ENCODE data around the gene TIAM2. TPM values are rescaled to one million over a fixed set of nuclear protein-coding genes. Genes with fewer than 3 reads are reported as not detected.

The TIAM2 gene
- total RNA-seq, 4 donors from 2014 or later: 9.2 to 18.2 (median 11.4) TPM

DNA sequence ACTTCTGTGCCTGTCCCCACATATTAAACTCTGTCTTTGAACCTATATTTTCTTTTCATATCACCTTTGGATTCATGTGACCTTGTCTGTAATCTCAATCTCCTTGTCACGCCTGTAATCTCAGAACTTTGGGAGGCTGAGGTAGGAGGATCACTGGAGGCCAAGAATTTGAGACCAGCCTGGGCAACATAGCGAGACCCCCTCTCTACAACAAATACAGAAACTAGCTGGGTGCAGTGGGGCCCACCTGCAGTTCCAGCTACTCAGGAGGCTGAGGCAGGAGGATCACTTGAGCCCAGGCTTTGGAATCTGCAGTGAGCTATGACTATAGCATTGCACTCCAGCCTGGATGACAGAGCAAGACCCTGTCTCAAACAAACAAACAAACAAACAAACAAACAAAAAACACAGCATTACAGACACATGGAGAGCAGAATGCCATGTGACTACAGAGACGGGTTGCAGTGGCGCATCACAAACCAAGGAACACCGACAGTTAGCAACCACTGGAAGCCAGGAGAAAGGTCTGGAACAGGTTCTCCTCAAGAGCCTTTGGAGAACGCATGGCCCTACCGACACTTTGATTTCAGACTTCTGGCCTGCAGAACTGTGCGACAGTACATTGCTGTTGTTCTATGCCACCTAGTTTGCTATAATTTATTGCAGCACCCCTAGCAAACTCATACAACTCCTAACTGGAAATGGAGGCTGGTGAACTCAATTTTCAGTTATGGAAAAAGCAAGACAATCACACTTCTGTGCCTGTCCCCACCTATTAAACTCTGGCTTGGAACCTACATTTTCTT is 14.6 kb upstream of the TIAM2 start:
- DNase-seq (ENCODE audit: low spot score in 2 of 2): no peak
- Histone ChIP-seq H3K27ac (no peak overlapping the region), H3K4me3 (no peak overlapping the region), H3K36me3 (no peaks in the 10 kb centered on the region), H3K27me3 (no peaks in the 10 kb centered on the region), H3K9me3 (peaks cover 0 to 6% (median 0%) of the 10 kb centered on the region in 4 donors), H3K4me1 (no peaks in the 10 kb centered on the region)
- 95 to 96% methylated on average over 8 of the region's 8 CpGs for WGBS, 2 donors
- TF ChIP-seq EP300 (IDR thresholded peaks at IDR 0.05) (no peak), POLR2A (IDR thresholded peaks at IDR 0.05) (no peak)
- TF ChIP-seq, protein P1, sequence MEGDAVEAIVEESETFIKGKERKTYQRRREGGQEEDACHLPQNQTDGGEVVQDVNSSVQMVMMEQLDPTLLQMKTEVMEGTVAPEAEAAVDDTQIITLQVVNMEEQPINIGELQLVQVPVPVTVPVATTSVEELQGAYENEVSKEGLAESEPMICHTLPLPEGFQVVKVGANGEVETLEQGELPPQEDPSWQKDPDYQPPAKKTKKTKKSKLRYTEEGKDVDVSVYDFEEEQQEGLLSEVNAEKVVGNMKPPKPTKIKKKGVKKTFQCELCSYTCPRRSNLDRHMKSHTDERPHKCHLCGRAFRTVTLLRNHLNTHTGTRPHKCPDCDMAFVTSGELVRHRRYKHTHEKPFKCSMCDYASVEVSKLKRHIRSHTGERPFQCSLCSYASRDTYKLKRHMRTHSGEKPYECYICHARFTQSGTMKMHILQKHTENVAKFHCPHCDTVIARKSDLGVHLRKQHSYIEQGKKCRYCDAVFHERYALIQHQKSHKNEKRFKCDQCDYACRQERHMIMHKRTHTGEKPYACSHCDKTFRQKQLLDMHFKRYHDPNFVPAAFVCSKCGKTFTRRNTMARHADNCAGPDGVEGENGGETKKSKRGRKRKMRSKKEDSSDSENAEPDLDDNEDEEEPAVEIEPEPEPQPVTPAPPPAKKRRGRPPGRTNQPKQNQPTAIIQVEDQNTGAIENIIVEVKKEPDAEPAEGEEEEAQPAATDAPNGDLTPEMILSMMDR (IDR thresholded peaks at IDR 0.05): no peak

DNA sequence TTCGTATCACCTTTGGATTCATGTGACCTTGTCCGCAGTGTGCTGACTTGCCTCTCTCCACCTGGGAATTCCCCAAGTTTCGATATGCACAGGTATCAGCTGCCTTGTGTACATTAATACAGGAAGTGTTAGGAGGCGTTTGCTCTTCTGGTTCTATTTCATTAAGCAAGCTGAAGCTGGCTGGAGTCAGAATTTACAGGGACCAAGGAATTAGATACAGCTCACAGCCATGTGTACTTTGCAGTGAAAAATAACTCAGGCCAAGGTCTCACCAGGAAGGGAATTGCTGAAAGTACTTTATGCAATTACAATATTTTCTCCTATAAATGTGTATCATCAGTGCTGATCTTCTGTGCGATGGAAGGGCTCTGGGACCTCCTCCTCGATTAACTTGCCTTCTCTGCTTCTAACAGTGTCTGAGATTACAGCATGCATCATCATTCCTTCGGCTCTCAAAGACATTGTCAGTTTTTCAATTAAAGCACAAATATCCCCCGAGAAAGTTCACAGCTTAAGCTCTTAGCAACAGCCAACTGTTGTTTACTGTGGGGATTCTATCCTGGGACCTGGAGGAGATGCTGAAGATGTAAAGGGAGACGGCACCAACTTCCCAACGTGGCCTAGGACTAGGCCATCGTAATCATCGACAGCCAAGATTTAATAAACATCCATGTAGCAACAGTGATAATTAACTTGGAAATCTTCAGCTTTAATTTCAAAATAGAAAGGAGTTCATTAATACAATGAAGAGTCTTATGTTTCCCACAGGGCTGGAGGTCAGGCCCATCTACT is 13.8 kb upstream of the TIAM2 start:
- WGBS, 2 donors: 82 to 86% methylated on average over 12 of the region's 12 CpGs
- TF ChIP-seq POLR2A (IDR thresholded peaks at IDR 0.05) (no peak), EP300 (IDR thresholded peaks at IDR 0.05) (no peak)
- TF ChIP-seq, protein P1 (IDR thresholded peaks at IDR 0.05): no peak
- no peak for DNase-seq (ENCODE audit: low spot score in 2 of 2)

DNA sequence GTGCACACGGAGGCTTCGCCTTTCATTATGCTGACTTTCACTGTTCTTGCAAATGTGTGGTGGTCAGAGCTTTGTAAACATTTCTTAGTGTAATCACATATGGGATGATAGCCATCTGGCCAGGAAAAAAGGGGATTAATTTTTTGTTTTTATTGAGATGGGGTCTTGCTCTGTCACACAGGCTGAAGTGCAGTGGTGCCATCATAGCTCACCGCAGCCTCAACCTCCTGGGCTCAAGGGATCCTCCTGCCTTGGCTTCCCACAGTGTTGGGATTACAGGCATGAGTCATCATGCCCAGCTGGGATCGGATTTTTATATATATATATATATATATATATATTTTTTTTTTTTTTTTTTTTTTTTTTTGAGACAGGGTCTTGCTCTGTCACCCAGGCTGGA is 11.0 kb upstream of the TIAM2 start:
- Histone ChIP-seq H3K4me1 (no peaks in the 10 kb centered on the region), H3K4me3 (no peak overlapping the region), H3K9me3 (no peaks in the 10 kb centered on the region), H3K36me3 (peaks cover 0 to 6% (median 0%) of the 10 kb centered on the region in 3 donors), H3K27ac (no peak overlapping the region), H3K27me3 (no peaks in the 10 kb centered on the region)
- DNase-seq (ENCODE audit: low spot score in 2 of 2): no peak
- WGBS, 2 donors: 78 to 86% methylated on average over 4 of the region's 4 CpGs
- no peak for TF ChIP-seq EP300 (IDR thresholded peaks at IDR 0.05)
- TF ChIP-seq, protein P1 (IDR thresholded peaks at IDR 0.05): no peak

More for the DNA sequence above, 13.8 kb upstream of the TIAM2 start:
- peaks cover 0 to 6% (median 0%) of the 10 kb centered on the region in 4 donors for H3K9me3 ChIP-seq
- H3K27me3 ChIP-seq: no peaks in the 10 kb centered on the region
- no peak overlapping the region for H3K27ac ChIP-seq
- H3K4me3 ChIP-seq: no peak overlapping the region
- H3K4me1 ChIP-seq: no peaks in the 10 kb centered on the region
- no peaks in the 10 kb centered on the region for H3K36me3 ChIP-seq

DNA sequence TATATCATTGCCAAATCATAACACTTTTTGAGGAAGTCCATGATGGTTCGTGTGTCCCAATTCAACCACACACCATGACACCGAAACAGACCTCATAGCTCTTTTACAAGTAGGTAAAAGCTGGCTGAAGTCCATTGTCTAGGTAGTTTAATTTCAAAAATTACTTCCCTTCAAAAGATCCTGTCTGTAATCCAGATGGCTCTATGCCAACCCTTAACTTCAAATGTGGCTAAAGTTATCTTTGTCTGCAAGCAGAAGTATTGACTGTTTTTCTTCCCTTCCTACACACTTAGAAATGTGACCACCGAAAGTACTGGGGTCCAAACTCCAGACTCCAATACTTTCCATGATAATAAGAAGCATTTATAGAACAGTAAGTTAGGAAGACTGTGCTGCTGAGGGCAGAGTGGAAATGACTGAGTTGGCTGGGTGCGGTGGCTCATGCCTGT is 8.3 kb upstream of the TIAM2 start:
- 68 to 70% methylated on average over 4 of the region's 4 CpGs for WGBS, 2 donors
- Histone ChIP-seq H3K36me3 (peaks cover 0 to 16% (median 0%) of the 10 kb centered on the region in 3 donors), H3K9me3 (no peaks in the 10 kb centered on the region), H3K4me1 (no peaks in the 10 kb centered on the region), H3K27ac (no peak overlapping the region), H3K4me3 (no peak overlapping the region), H3K27me3 (no peaks in the 10 kb centered on the region)
- TF ChIP-seq, protein P1 (IDR thresholded peaks at IDR 0.05): no peak
- no peak for TF ChIP-seq POLR2A (IDR thresholded peaks at IDR 0.05)
- TF ChIP-seq EP300 (IDR thresholded peaks at IDR 0.05): no peak
- DNase-seq (ENCODE audit: low spot score in 2 of 2): no peak

DNA sequence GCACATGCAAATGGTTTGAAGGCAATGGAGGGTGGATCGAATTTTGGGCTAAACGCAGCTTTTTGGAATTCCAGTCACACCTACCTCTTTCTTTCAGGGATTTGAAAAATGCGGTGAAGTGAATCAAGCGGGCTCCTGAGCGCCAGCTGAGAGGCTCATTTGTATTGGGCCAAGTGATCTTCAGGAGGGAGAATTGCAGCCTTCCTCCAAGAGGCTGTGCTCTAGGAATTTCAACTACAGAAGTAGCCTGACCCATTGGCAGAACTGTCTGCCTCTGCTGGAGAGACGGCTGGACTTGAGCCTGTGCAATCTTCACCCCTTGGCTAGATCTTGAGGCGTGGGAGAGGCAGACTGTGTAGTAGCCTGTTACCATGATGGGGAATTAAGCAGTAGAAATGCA is 5.7 kb upstream of the TIAM2 start:
- no peak for DNase-seq (ENCODE audit: low spot score in 2 of 2)
- WGBS, 2 donors: 75 to 77% methylated on average over 7 of the region's 7 CpGs
- no peaks in the 10 kb centered on the region for H3K27me3 ChIP-seq
- no peaks in the 10 kb centered on the region for H3K4me1 ChIP-seq
- H3K4me3 ChIP-seq: no peak overlapping the region
- TF ChIP-seq POLR2A (IDR thresholded peaks at IDR 0.05) (no peak), EP300 (IDR thresholded peaks at IDR 0.05) (no peak)
- TF ChIP-seq, protein P1 (IDR thresholded peaks at IDR 0.05): no peak
- peaks cover 0 to 19% (median 0%) of the 10 kb centered on the region in 3 donors for H3K36me3 ChIP-seq
- H3K27ac ChIP-seq: no peak overlapping the region
- H3K9me3 ChIP-seq: peaks cover 0 to 4% (median 0%) of the 10 kb centered on the region in 4 donors

Measured in tibial nerve (tissue), 4 donors.